Stimulated activated memory B cell treated with anti-CD40 and anti-IgM and Interleukin-4, amounts not matched to agents 10 μg/mL and 1 μg/mL and 100 μg/mL, for 72 hours (primary cell): ENCODE data around the gene PACS2.
"Not testable (repeated sequence)": the region's sequence is repeated elsewhere in the genome, so short reads cannot be mapped to it uniquely, and the experiment has no call there.

Source experiments
- ATAC-seq: fragments of 150-1000 bp; cut with Tn5 transposase; 2 replicates; pipeline ENCODE4 v1.10.0; 2021
- H3K27ac Mint-ChIP-seq: one replicate; pipeline ENCODE4 v1.8.0; 2022; ENCODE audit warnings: mild to moderate bottlenecking, mixed read lengths
- H3K27me3 Mint-ChIP-seq: one replicate; pipeline ENCODE4 v1.8.0; 2022; ENCODE audit warnings: mixed read lengths
- H3K36me3 Mint-ChIP-seq: one replicate; pipeline ENCODE4 v1.8.0; 2022; ENCODE audit warnings: mixed read lengths
- H3K4me1 Mint-ChIP-seq: one replicate; pipeline ENCODE4 v1.8.0; 2022; ENCODE audit warnings: mixed read lengths
- H3K4me3 Mint-ChIP-seq: one replicate; pipeline ENCODE4 v1.8.0; 2022; ENCODE audit warnings: mild to moderate bottlenecking, moderate library complexity, mixed read lengths
- H3K9me3 Mint-ChIP-seq: one replicate; pipeline ENCODE4 v1.8.0; 2022; ENCODE audit warnings: mixed read lengths

PACS2 gene

GRCh38 chr14:105355049-105355575 lies 40.6 kb downstream of the PACS2 start:
- H3K27me3 Mint-ChIP-seq: no peaks in the 10 kb centered on the region
- peaks cover 3% of the 10 kb centered on the region for H3K9me3 Mint-ChIP-seq
- H3K4me1 Mint-ChIP-seq: peaks cover 5% of the 10 kb centered on the region
- H3K4me3 Mint-ChIP-seq: no peak overlapping the region
- H3K36me3 Mint-ChIP-seq: peaks cover 25% of the 10 kb centered on the region
- ATAC-seq: no peak
- H3K27ac Mint-ChIP-seq: no peak overlapping the region

GRCh38 chr14:105355850-105356604 lies 41.5 kb downstream of the PACS2 start:
- H3K36me3 Mint-ChIP-seq: peaks cover 29% of the 10 kb centered on the region
- no peak for ATAC-seq
- H3K4me1 Mint-ChIP-seq: peaks cover 5% of the 10 kb centered on the region

DNA sequence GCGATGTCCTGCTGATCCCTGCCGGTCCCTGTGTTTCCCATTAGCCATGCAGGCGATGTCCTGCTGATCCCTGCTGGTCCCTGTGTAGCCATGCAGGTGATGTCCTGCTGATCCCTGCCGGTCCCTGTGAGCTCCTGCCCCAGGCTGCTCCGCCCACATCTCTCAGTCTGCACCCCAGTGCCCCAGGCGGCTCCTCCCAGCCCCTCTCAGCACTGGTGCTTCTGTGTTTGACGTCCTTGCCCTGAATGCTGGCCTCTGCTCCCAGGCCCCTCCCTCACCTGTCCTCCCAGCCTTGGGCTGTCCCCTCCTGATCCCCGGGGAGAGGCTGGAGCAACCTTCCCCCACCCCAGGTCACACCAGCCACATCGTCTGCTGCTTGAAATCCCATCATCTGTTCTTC lies 42.4 kb downstream of the PACS2 start:
- Mint-ChIP-seq H3K4me1 (peaks cover 4% of the 10 kb centered on the region), H3K36me3 (peaks cover 31% of the 10 kb centered on the region), H3K4me3 (no peak overlapping the region), H3K27me3 (no peaks in the 10 kb centered on the region), H3K27ac (no peak overlapping the region), H3K9me3 (peaks cover 3% of the 10 kb centered on the region)
- no peak for ATAC-seq

More at GRCh38 chr14:105355850-105356604, 41.5 kb downstream of the PACS2 start:
- Mint-ChIP-seq H3K27me3 (no peaks in the 10 kb centered on the region), H3K27ac (no peak overlapping the region), H3K4me3 (no peak overlapping the region), H3K9me3 (peaks cover 3% of the 10 kb centered on the region)

- H3K4me1 Mint-ChIP-seq: no peaks in the 10 kb centered on the region
- H3K27ac Mint-ChIP-seq: no peak overlapping the region
- ATAC-seq: no peak
- peaks cover 3% of the 10 kb centered on the region for H3K9me3 Mint-ChIP-seq
- H3K27me3 Mint-ChIP-seq: no peaks in the 10 kb centered on the region
- no peak overlapping the region for H3K4me3 Mint-ChIP-seq
- H3K36me3 Mint-ChIP-seq: peaks cover 31% of the 10 kb centered on the region
These were observed 43.1 kb downstream of the PACS2 start for GRCh38 chr14:105357626-105358025.

DNA sequence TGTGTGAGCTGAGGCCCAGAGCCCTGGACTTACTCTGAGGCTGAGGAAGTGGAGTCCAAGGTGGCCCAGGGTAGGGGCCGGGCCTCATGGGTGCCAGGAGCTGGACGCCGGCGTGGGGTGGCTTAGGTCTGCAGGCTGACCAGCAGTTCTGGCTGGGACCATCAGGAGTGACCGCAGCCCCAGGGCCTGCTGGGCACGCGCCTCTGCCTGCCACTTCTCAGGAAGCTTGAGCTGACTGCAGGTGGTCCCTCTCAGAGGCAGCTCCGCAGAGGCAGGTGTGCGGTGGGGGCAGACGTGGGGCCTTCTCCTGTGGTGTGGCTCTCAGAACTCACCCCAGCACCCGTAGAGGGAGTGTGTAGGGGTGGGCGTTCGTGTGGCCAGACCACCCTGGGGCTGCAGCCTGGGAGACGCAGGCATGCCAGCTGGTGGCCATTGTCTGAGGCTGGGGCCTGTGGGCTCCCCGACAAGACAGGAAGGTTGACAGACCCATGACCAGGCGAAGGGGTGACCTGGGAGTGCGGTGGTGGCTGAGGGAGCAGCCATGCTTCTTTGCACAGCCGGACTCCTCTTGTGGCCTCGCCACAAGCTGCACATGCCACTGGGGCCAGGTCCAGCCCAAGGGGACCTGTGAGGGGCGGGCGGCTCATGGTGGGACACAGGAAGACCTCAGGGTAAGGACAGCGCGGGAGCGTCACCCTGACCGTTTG lies 43.7 kb downstream of the PACS2 start:
- Mint-ChIP-seq H3K9me3 (peaks cover 1% of the 10 kb centered on the region), H3K27me3 (no peaks in the 10 kb centered on the region), H3K4me3 (no peak overlapping the region), H3K27ac (no peak overlapping the region), H3K4me1 (peaks cover 1% of the 10 kb centered on the region), H3K36me3 (peaks cover 31% of the 10 kb centered on the region)
- ATAC-seq: no peak

DNA sequence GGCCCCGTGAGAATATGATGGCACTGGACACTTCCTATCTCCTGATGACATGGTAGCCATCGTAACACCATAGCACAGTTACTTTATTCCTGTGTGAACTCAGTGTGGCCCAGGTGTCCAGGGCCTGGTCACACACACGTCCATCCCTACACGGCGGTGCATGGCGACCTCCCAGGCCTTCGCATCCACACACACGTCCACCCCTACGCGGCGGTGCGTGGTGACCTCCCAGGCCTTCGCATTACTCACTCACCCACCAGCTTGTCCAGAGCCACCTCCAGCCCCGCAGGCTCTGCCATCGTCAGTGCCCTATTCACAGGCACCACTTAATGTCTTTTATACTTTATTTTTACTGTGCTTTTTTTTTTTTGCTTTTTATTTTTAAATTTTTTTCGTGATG lies 44.4 kb downstream of the PACS2 start:
- Mint-ChIP-seq H3K36me3 (peaks cover 31% of the 10 kb centered on the region), H3K27me3 (no peaks in the 10 kb centered on the region), H3K4me1 (peaks cover 8% of the 10 kb centered on the region), H3K27ac (no peak overlapping the region), H3K9me3 (no peaks in the 10 kb centered on the region), H3K4me3 (no peak overlapping the region)
- ATAC-seq: no peak

DNA sequence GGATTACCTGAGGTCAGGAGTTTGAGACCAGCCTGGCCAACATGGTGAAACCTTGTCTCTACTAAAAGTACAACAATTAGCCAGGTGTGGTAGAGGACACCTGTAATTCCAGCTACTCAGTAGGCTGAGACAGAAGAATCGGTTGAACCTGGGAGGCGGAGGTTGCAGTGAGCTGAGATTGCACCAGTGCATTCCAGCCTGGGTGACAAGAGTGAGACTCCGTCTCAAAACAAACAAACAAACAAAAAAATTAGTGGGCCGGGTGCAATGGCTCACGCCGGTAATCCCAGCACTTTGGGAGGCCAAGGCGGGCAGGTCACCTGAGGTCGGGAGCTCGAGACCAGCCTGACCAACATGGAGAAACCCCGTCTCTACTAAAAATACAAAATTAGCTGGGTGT lies 46.9 kb downstream of the PACS2 start:
- peaks cover 19% of the 10 kb centered on the region for H3K36me3 Mint-ChIP-seq
- H3K27ac Mint-ChIP-seq, H3K9me3 Mint-ChIP-seq, H3K27me3 Mint-ChIP-seq, ATAC-seq, H3K4me3 Mint-ChIP-seq: not testable (repeated sequence)
- H3K4me1 Mint-ChIP-seq: peaks cover 10% of the 10 kb centered on the region

DNA sequence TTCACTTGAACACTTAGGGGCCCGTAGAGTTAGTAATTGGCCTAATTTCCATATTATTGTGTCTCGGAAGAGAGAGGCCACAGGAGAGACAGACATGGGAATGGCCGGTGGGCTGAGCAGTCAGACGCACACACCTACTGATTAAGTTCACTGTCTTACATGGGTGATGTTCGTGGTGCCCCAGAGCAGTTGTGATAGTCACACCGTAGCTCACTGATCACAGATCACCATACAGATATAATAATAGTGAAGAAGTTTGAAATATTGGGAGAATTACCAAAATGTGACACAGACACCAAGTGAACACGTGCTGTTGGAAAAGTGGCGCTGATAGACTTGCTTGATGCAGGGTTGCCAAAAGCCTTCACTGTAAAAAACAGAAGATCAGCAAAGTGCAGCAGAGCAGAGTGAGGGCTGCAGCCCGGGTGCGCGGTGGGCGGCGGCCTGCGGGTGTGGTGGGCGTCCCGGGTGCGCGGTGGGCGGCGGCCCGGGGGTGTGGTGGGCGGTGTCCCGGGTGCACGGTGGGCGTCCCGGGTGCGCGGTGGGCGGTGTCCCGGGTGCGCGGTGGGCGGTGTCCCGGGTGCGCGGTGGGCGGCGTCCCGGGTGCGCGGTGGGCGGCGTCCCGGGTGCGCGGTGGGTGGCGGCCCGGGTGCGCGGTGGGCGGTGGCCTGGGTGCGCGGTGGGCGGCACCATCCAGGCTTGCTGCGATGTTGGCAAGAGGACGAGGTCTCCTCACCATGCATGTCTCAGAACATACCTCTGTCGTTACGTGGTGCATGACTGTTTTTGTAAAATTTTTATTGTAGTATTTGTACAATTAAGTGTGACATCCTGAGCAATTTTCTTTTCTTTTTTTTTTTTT lies 49.5 kb downstream of the PACS2 start:
- peak; percentile 77 for ATAC-seq
- Mint-ChIP-seq H3K9me3 (no peaks in the 10 kb centered on the region), H3K27ac (peak overlapping the region; percentile 36), H3K27me3 (no peaks in the 10 kb centered on the region), H3K4me3 (peak overlapping the region; percentile 74), H3K4me1 (peaks cover 10% of the 10 kb centered on the region), H3K36me3 (peaks cover 13% of the 10 kb centered on the region)

GRCh38 chr14:105365101-105365500 lies 50.6 kb downstream of the PACS2 start:
- no peak overlapping the region for H3K27ac Mint-ChIP-seq
- no peak for ATAC-seq
- no peaks in the 10 kb centered on the region for H3K9me3 Mint-ChIP-seq
- H3K4me3 Mint-ChIP-seq: no peak overlapping the region
- H3K4me1 Mint-ChIP-seq: peaks cover 10% of the 10 kb centered on the region
- no peaks in the 10 kb centered on the region for H3K27me3 Mint-ChIP-seq
- H3K36me3 Mint-ChIP-seq: peaks cover 17% of the 10 kb centered on the region

GRCh38 chr14:105365681-105366080 lies 51.1 kb downstream of the PACS2 start:
- Mint-ChIP-seq H3K27me3 (no peaks in the 10 kb centered on the region), H3K36me3 (peaks cover 17% of the 10 kb centered on the region), H3K9me3 (no peaks in the 10 kb centered on the region), H3K4me3 (no peak overlapping the region), H3K27ac (no peak overlapping the region), H3K4me1 (peaks cover 11% of the 10 kb centered on the region)
- no peak for ATAC-seq

- Mint-ChIP-seq H3K27me3 (no peaks in the 10 kb centered on the region), H3K4me3 (no peak overlapping the region), H3K4me1 (peaks cover 17% of the 10 kb centered on the region), H3K9me3 (no peaks in the 10 kb centered on the region), H3K36me3 (peaks cover 18% of the 10 kb centered on the region), H3K27ac (no peak overlapping the region)
- ATAC-seq: no peak
These were observed 52.0 kb downstream of the PACS2 start for GRCh38 chr14:105366386-105367074.

DNA sequence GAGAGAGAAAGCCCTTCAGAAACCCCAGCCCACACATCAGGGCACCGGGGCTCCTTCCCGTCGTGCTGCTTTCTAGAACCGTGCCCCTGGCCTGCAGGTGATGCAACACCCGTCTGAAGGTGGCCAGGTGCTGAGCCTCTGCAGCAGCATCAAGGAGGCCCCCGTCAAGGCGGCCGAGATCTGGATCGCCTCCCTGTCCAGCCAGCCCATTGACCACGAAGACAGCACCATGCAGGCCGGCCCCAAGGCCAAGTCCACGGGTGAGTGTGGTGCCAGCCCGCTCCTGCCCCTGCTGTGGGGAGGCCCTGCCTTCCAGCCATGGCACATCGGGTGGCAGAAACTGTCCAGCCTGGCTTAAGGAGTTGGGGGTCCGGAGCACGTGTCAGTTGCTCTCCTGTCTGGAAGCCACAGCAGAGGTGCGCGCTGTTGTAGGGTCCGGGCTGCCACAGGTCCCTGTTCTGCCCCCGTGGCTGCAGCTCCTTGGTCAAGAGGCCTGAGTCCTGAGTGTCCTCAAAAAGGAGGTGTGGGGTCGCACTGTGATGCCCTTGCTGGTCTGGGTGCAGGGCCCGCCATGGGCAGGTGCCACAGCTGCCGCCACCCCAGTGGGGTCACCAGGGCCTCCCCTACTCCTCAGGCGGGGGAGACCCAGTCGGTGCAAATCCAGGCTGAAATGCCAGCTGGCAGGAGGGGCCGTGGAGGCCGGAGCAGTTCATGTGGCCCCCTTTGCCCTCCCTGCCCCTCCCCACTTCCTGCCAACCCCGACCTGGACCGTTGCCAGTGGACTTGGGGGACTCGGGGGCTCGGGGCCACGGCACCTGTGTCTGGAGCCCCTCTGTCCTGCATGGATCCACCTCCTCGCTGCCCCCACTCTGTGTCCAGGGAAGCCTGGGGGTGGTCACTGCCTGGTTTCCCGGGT lies 52.8 kb downstream of the PACS2 start:
- no peak for ATAC-seq
- Mint-ChIP-seq H3K4me3 (no peak overlapping the region), H3K9me3 (no peaks in the 10 kb centered on the region), H3K27ac (no peak overlapping the region), H3K4me1 (peaks cover 17% of the 10 kb centered on the region), H3K36me3 (peaks cover 18% of the 10 kb centered on the region), H3K27me3 (no peaks in the 10 kb centered on the region)

DNA sequence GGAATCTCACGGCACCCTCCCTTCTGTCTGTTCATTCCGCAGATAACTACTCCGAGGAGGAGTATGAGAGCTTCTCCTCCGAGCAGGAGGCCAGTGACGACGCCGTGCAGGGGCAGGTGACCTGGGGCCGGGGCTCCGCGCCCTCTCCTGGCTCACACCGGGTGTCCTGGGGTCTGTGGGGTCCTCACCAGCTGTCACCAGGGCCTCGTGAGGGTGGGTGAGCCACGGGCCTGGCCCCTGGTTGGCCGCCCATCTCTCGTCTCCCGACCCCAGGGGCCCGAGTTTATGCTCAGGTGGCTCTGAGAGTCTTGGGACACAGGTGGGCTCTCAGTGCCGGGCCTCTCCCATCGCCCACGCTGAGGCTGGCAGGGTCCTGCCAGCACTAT lies 53.5 kb downstream of the PACS2 start:
- Mint-ChIP-seq H3K9me3 (no peaks in the 10 kb centered on the region), H3K27ac (no peak overlapping the region), H3K4me1 (peaks cover 17% of the 10 kb centered on the region), H3K36me3 (peaks cover 19% of the 10 kb centered on the region), H3K4me3 (no peak overlapping the region), H3K27me3 (no peaks in the 10 kb centered on the region)
- ATAC-seq: no peak

GRCh38 chr14:105368426-105368825 lies 53.9 kb downstream of the PACS2 start:
- peaks cover 14% of the 10 kb centered on the region for H3K4me1 Mint-ChIP-seq
- H3K27ac Mint-ChIP-seq: no peak overlapping the region
- no peaks in the 10 kb centered on the region for H3K9me3 Mint-ChIP-seq
- H3K36me3 Mint-ChIP-seq: peaks cover 23% of the 10 kb centered on the region
- no peaks in the 10 kb centered on the region for H3K27me3 Mint-ChIP-seq
- no peak for ATAC-seq
- no peak overlapping the region for H3K4me3 Mint-ChIP-seq
